Osteoblast (primary cell): ENCODE results near the gene ANGEL1. TPM values are rescaled to one million over a fixed set of nuclear protein-coding genes. Genes with fewer than 3 reads are reported as not detected.

Experiments
- DNase-seq: peaks from one replicate; pipeline ENCODE4 v3.0.0; 2011; ENCODE audit warnings: low spot score, mixed read lengths; ENCODE audit not compliant: insufficient read length; ENCODE audit errors: missing footprints
- H2AFZ ChIP-seq: 2 replicates; pipeline ENCODE4 v1.6.0; 2011; ENCODE audit warnings: mild to moderate bottlenecking, low read length
- H3K27ac ChIP-seq: 2 replicates; pipeline ENCODE4 v1.5.1; 2011; ENCODE audit warnings: mild to moderate bottlenecking, low read depth, low read length, moderate library complexity
- H3K27me3 ChIP-seq: 2 replicates; pipeline ENCODE4 v1.6.0; 2012; ENCODE audit warnings: mild to moderate bottlenecking, control low read depth, inconsistent platforms, low read length, moderate library complexity; ENCODE audit not compliant: insufficient read depth
- H3K36me3 ChIP-seq: 2 replicates; pipeline ENCODE4 v1.5.1; 2011; ENCODE audit warnings: mild to moderate bottlenecking, low read length, control low read depth, moderate library complexity; ENCODE audit not compliant: insufficient read depth
- H3K4me1 ChIP-seq: 2 replicates; pipeline ENCODE4 v1.5.1; 2011; ENCODE audit warnings: mild to moderate bottlenecking, low read length, control low read depth, moderate library complexity; ENCODE audit not compliant: insufficient read depth
- H3K4me2 ChIP-seq: 2 replicates; pipeline ENCODE4 v1.6.0; 2011; ENCODE audit warnings: mild to moderate bottlenecking, low read length; ENCODE audit not compliant: insufficient read depth
- H3K4me3 ChIP-seq: fragments of 200-600 bp; sonication (generic); 3 replicates; pipeline ENCODE4 v1.5.1; 2012; ENCODE audit warnings: mild to moderate bottlenecking, low read length, inconsistent platforms; ENCODE audit not compliant: insufficient read depth
- H3K79me2 ChIP-seq: 2 replicates; pipeline ENCODE4 v1.6.0; 2012; ENCODE audit warnings: mild to moderate bottlenecking, low read length, control low read depth, inconsistent platforms; ENCODE audit not compliant: insufficient read depth
- H3K9me3 ChIP-seq: 2 replicates; pipeline ENCODE4 v1.5.1; 2011; ENCODE audit warnings: low read depth, low read length, control low read depth
- H4K20me1 ChIP-seq: 2 replicates; pipeline ENCODE4 v1.6.0; 2012; ENCODE audit warnings: mild to moderate bottlenecking, low read length, control low read depth; ENCODE audit not compliant: insufficient read depth
- total RNA-seq: library from RNA; depleted of rRNA; stranded (reverse); fragments of >200 nt; gene quantifications from 2 replicates; pipeline ENCODE4 v1.2.3, GENCODE V29; 2012
- TF ChIP-seq, protein P1 (sequence below): IDR thresholded peaks from 2 replicates; pipeline ENCODE4 v1.5.1; 2011; ENCODE audit warnings: mild to moderate bottlenecking, low read depth, low read length, moderate library complexity; ENCODE audit errors: extremely low read depth

ANGEL1 gene
- total RNA-seq, 1 donor, result 8.3 TPM

DNA sequence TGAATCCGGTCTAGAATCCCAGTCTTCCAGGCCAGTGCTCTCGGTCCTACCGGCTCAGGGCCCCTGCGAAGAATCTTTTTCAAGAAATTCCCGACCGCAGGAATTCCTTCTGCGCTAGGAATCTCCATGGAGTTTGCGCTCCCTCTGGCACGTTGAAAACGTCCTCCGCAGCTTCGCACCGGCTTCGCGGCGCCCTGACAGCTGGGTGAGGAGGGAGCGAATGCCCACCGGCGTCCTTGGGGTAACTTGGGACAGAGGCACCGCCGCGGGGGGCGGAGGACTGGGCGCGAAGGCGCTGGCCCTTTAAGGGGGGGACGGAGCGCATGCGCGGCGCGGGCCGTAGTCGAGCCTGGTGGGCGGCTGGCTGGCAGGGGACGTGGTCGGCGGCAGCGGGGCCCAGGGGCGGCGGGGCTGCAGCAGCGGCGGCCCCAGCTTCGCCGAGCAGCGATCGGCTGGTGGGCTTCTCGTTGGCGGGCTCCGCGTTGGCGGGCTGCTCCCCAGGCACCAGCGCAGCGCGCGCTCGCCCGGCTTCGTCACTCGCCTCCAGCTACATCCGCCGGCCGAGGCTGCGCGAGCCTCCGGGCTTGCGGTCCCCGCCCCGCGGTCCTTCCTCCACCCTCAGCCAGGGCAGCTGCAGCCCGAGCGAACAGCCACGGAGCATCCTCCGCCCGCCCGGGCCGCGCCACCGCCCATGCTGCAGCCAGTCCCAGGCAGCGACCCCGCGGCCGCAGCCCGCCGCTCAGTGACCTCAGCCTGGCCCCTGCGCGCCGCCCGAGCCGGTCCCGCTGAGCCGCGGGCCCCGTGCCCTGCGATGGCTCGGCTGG is 51.3 kb downstream of the ANGEL1 start, which contains the start of gene VASH1:
VASH1 (plus strand) TSS at position 333 of the 824 bp plus-strand sequence. CDS start 1,354 bp downstream, outside the sequence.
- TF ChIP-seq, protein P1, sequence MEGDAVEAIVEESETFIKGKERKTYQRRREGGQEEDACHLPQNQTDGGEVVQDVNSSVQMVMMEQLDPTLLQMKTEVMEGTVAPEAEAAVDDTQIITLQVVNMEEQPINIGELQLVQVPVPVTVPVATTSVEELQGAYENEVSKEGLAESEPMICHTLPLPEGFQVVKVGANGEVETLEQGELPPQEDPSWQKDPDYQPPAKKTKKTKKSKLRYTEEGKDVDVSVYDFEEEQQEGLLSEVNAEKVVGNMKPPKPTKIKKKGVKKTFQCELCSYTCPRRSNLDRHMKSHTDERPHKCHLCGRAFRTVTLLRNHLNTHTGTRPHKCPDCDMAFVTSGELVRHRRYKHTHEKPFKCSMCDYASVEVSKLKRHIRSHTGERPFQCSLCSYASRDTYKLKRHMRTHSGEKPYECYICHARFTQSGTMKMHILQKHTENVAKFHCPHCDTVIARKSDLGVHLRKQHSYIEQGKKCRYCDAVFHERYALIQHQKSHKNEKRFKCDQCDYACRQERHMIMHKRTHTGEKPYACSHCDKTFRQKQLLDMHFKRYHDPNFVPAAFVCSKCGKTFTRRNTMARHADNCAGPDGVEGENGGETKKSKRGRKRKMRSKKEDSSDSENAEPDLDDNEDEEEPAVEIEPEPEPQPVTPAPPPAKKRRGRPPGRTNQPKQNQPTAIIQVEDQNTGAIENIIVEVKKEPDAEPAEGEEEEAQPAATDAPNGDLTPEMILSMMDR, result no peak
- no peaks in the 10 kb centered on the region for H3K27me3 ChIP-seq
- H3K4me2 ChIP-seq, result peak within 1 kb of the TSS; percentile 87
- peak within 1 kb of the TSS; percentile 37 for H3K27ac ChIP-seq
- DNase-seq, result peak; percentile 99
- H3K9me3 ChIP-seq, result no peaks in the 10 kb centered on the region
- no peaks in the 10 kb centered on the region for H3K36me3 ChIP-seq
- peak within 1 kb of the TSS; percentile 81 for H2AFZ ChIP-seq
- H4K20me1 ChIP-seq, result peaks cover 3% of the 10 kb centered on the region
- H3K79me2 ChIP-seq, result no peaks in the 10 kb centered on the region
- H3K4me1 ChIP-seq, result peaks cover 15% of the 10 kb centered on the region
- H3K4me3 ChIP-seq, result peak within 1 kb of the TSS; percentile 83

DNA sequence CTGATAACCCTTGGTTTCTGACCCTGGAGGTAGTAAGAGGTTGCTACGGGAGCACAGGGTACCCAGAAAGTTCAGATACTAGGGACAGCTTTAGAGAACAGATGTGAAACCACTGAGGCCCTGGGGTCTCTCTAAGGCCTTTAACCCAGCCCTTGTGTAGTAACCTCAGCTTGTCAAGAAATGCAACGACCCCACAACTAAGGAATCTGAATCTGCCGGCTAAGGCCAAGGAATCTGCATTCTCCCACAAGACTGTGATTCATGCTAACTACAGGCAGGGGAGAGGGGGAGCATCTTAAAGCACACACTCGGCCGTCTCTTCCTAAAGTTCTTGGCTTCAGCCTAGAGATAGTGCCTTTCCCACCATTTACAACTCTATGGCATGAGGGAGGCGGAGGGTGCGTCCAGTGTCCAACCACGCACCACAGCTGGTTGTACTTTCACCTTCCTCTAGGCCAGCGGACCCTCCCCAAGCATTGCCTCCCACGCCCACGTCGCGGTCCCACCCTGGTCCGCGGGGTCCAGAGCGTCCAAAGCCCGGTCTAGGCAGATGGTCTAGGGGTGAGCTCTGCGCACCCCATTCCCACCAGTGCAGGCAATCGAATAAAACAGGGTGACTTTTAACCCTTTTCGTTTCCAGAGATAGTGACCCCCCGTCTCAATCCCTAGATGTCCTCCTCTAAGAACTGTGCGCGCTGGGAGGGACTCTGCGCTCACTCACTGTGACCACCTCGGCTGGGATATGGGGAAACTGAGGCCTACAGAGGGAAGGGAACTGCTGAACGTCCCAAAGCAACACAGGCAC is 52.1 kb downstream of the ANGEL1 start:
- Histone ChIP-seq H3K4me3 (peak overlapping the region; percentile 83), H2AFZ (peak overlapping the region; percentile 81), H3K4me2 (peak overlapping the region; percentile 87), H3K4me1 (peaks cover 15% of the 10 kb centered on the region), H3K79me2 (no peaks in the 10 kb centered on the region), H3K27me3 (no peaks in the 10 kb centered on the region), H4K20me1 (peaks cover 3% of the 10 kb centered on the region), H3K36me3 (no peaks in the 10 kb centered on the region), H3K27ac (no peak overlapping the region), H3K9me3 (no peaks in the 10 kb centered on the region)
- peak; percentile 70 for DNase-seq
- TF ChIP-seq, protein P1, result no peak

DNA sequence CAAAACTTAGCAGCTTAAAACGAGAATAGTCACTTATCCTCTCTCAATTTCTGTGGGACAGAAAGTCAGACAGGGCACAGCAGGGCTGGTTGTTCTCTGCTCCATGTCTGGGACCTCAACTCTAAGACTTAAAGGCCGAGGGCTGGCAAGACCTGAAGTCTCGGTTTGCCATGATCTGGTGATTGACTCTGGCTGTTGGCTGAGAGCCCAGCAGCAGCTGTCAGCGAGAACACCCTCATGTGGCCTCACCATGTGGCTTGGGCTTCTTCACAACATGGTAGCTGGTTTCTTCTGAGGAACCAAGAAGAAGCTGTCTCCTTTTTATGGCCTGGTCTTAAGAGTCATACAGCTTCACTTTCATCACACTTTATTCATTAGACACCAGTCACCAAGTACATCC is 53.1 kb downstream of the ANGEL1 start:
- H3K4me3 ChIP-seq, result no peak overlapping the region
- H3K27me3 ChIP-seq, result no peaks in the 10 kb centered on the region
- no peak overlapping the region for H3K4me2 ChIP-seq
- H2AFZ ChIP-seq, result no peak overlapping the region
- no peaks in the 10 kb centered on the region for H3K79me2 ChIP-seq
- H4K20me1 ChIP-seq, result peaks cover 3% of the 10 kb centered on the region
- TF ChIP-seq, protein P1, result no peak
- H3K4me1 ChIP-seq, result peaks cover 15% of the 10 kb centered on the region
- H3K9me3 ChIP-seq, result no peaks in the 10 kb centered on the region
- DNase-seq, result no peak
- H3K36me3 ChIP-seq, result no peaks in the 10 kb centered on the region
- H3K27ac ChIP-seq, result no peak overlapping the region

DNA sequence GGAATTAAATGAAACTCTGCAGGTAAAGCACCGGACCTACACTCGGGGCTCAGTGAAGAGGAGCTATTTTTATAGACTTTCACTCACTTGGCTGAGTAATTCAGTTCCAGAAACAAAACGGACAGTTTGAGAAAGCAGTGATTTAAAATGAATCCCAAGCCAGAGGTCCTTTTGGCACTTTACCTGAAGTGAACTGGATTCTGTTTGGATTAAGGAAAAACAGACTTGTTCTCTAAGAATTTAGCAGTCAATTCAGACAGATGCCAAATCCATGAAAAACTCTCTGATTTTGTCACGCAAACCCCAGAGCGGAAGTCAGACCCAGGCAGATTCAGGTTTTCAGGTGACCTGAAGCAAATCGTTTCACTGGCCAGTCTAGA is 56.3 kb downstream of the ANGEL1 start:
- H3K27ac ChIP-seq, result no peak overlapping the region

More for the DNA sequence above, 56.3 kb downstream of the ANGEL1 start:
- H3K4me1 ChIP-seq, result peaks cover 8% of the 10 kb centered on the region
- TF ChIP-seq, protein P1, result no peak
- no peak overlapping the region for H3K4me3 ChIP-seq
- H3K4me2 ChIP-seq, result no peak overlapping the region
- no peak overlapping the region for H2AFZ ChIP-seq
- H3K36me3 ChIP-seq, result no peaks in the 10 kb centered on the region
- H4K20me1 ChIP-seq, result no peaks in the 10 kb centered on the region
- no peak for DNase-seq
- peaks cover 3% of the 10 kb centered on the region for H3K27me3 ChIP-seq
- H3K9me3 ChIP-seq, result no peaks in the 10 kb centered on the region
- no peaks in the 10 kb centered on the region for H3K79me2 ChIP-seq
